ENCODE measurements around the gene THEM4.

The THEM4 gene

GRCh38 chr1:151854658-151855057, 54.7 kb downstream of the THEM4 start:
- no peak for TF ChIP-seq CTCF (IDR thresholded peaks at IDR 0.05; ENCODE audit: extremely low read depth, missing control alignments)
- DNase-seq (ENCODE audit: low spot score) = no peak

GRCh38 chr1:151853411-151853943, 55.8 kb downstream of the THEM4 start, which contains the start of gene THEM5:
Gene THEM5 (minus strand): TSS chr1:151853712. CDS start chr1:151853565, 147 bp downstream.
- TF ChIP-seq CTCF (IDR thresholded peaks at IDR 0.05; ENCODE audit: extremely low read depth, missing control alignments) = no peak
- no peak for DNase-seq (ENCODE audit: low spot score)

GRCh38 chr1:151852733-151853132, 56.6 kb downstream of the THEM4 start:
- no peak for DNase-seq (ENCODE audit: low spot score)
- TF ChIP-seq CTCF (IDR thresholded peaks at IDR 0.05; ENCODE audit: extremely low read depth, missing control alignments) = no peak

GRCh38 chr1:151851886-151852285, 57.4 kb downstream of the THEM4 start:
- no peak for DNase-seq (ENCODE audit: low spot score)
- no peak for TF ChIP-seq CTCF (IDR thresholded peaks at IDR 0.05; ENCODE audit: extremely low read depth, missing control alignments)

GRCh38 chr1:151849871-151850270, 59.4 kb downstream of the THEM4 start:
- TF ChIP-seq CTCF (IDR thresholded peaks at IDR 0.05; ENCODE audit: extremely low read depth, missing control alignments) = no peak
- DNase-seq (ENCODE audit: low spot score) = no peak

- TF ChIP-seq CTCF (IDR thresholded peaks at IDR 0.05; ENCODE audit: extremely low read depth, missing control alignments) = no peak
- no peak for DNase-seq (ENCODE audit: low spot score)
Measured at GRCh38 chr1:151849126-151849525, 60.2 kb downstream of the THEM4 start.

- DNase-seq (ENCODE audit: low spot score) = no peak
- TF ChIP-seq CTCF (IDR thresholded peaks at IDR 0.05; ENCODE audit: extremely low read depth, missing control alignments) = no peak
Measured at GRCh38 chr1:151847867-151848596, 61.3 kb downstream of the THEM4 start.
